OCI-LY3 (cell line): Measurements from ENCODE around the gene POPDC3.

Source experiments
- CTCF ChIP-seq: fragments of 200-600, 300-600 bp; sonication (generic); IDR thresholded peaks from 2 replicates; pipeline ENCODE4 v1.5.1; 2014; ENCODE audit warnings: antibody characterized with exemption, low read length, low read depth
- EZH2phosphoT487 ChIP-seq: fragments of 200-600 bp; shearing (Covaris generic); IDR thresholded peaks from 2 replicates; pipeline ENCODE4 v1.6.1; 2018; ENCODE audit warnings: antibody characterized with exemption, mixed run types, low read depth

- TF ChIP-seq CTCF (no peak), EZH2phosphoT487 (no peak)
These were observed 71.1 kb downstream of the POPDC3 start for GRCh38 chr6:105108631-105109262.
